HG02973 (cell line): ENCODE measurements around the gene PTPRD.
A peak's percentile ranks its signal among the peaks of the same experiment; 100 is the strongest.
"Not testable (repeated sequence)": the region's sequence is repeated elsewhere in the genome, so short reads cannot be mapped to it uniquely, and the experiment has no call there.

Experiments used
- ATAC-seq: cut with Tn5 transposase; IDR thresholded peaks from one replicate; pipeline ENCODE4 v1.9.1; 2021; ENCODE audit warnings: moderate library complexity; ENCODE audit not compliant: unreplicated experiment

PTPRD gene

DNA sequence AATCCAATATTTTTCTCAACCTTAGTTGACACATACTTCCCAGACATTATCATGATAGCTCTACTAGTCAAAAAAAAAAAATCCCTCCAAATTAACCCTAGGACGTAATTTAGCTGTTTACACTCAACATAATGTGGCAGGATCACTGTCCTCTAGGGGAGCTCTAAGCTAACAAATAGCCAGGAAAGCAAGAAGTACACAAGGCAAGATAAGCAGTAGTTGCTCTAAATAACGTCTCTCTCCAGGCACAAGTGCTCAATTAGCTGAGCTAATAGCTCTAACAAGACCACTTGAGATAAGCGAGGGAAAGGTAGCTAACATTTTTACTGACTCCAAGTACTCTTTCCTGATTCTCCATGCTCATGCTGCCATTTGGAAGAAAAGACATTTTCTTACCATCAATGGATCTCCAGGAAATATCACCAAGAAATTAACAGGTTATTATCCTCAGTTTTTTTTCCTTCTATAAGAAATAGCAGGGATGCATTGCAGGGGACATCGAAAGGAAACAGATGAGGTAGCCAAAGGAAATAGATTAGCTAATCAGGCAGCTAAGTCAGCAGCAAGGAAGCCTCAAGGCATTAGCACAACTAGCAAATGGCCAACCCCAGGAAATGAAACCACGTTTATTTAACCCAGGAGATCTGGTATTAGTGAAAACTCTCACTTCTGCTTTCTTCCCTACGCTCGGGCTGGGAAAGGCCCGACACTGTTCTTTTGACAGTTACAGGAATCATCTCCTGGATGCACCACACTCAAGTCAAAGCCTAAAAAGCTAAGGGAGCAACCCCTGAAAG is 614.1 kb downstream of the PTPRD start:
- peak; percentile 55 for ATAC-seq

DNA sequence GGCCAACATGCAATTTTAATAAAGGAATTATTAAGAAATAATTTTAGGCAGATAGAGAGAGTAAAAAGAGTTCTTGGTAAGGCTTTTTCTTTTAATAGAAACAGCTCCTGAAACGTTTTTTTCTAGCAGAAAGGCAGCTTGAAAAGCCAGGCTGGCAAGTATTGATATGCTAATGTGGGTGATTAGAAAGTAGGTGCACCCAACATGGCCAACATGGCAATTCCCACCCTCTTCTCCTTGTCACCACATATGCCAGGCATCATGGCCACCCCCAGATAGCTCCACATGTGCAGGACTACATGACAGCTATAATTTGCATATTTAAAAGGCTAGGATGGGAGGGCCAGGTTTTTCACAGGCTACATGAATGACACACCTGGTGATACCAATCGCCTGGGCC is 615.2 kb downstream of the PTPRD start:
- ATAC-seq, result no peak

DNA sequence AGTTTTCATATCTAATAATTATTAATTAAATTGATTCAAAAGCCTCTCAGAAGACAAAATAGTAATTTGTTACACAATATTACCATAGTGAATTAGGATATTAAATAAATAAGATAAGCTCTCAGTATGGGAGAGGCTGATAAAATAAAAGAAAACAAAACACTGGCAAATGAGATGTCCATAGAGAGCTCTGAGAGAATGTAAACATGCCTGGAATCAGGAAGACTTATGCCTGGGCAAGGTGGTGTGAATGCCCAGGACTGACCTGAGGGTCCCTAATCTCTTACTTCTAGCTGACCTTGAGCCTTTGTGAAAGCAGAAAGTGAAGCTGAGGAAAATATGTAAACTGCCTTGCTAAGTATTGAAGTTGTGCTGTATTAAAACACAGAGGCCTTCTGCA is 616.5 kb downstream of the PTPRD start:
- no peak for ATAC-seq

DNA sequence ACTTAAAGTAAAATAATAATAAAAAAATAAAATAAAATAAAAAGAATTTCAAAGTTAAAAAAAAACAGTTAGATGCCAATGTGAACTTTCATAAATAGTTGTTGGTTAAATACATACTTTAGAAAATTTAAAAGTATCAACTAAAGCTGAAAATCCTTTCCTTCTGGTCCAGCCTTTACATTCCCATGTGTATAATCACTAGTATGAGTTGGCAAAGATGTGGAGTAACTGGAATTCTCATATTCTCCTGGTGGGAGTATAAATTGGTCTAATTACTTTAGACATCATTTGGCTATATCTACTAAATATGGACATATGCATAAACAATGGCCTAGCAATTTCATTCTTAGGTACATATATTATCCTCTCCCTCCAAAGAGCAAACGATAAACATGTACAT is 619.9 kb downstream of the PTPRD start:
- no peak for ATAC-seq

DNA sequence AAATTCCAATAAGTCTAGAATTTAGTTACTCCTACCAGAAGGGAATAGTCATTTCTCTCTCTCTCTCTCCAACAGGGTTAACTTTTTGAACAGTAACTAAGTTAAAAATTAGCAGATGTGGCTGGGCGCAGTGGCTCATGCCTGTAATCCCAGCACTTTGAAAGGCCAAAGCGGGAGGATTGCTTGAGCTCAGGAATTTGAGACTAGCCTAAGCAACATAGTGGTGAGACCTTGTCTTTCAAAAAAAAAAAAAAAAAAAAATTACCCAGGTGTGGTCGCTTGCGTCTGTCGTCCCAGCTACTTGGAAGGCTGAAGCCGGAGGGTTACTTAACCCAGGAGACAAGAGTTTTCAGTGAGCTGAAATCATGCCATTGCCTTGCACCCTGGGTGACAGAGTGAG is 639.7 kb downstream of the PTPRD start:
- no peak for ATAC-seq

GRCh38 chr9:9970514-9970913 is 642.3 kb downstream of the PTPRD start:
- ATAC-seq, result no peak

DNA sequence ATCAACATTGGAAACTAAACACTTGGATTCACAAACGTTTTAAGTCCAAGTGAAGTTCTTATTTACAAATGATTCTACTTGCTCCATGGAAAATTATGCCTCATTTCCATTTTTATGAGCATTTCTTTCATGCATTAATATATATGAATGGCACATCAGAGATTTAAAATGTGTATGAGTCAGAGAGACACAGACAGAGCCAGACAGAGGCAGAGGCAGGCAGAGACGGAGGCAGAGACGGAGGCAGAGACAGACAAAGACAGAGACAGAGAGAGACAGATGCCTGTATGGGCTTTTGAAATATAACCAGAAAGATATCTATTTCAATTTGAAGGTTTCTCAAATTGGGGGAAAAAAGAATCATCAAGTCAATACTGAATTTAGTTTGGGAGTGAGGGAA is 649.0 kb downstream of the PTPRD start:
- no peak for ATAC-seq

GRCh38 chr9:9961934-9962333 is 650.9 kb downstream of the PTPRD start:
- ATAC-seq, result no peak

GRCh38 chr9:9961487-9961886 is 651.3 kb downstream of the PTPRD start:
- no peak for ATAC-seq

DNA sequence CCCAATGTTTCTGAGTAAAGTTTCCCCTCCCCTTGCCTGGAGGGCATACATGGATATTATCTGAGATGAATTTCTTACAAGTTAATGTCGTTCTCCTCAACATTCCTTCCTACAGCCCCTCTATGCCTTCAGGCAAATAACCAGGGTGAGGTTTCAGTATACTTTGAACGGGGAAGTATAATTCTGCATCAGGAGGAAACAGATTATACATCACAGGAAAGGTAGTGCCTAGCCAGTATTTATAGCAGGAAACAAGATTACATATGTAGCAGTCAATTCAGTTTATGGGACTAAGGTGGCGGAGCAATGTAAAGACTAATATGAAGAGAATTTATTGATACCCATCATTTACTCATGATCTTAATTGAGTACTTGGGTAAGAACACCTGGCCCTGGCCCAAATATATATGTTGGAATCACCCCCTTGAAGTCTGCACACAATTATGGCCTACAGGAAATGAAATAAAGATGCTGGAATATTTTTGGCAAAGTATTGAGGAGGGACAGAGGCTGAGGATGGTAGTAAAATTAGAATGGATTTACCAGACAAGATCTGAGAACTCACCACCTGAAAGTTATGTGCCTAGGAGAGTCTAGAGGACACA is 661.1 kb downstream of the PTPRD start:
- ATAC-seq, result no peak

DNA sequence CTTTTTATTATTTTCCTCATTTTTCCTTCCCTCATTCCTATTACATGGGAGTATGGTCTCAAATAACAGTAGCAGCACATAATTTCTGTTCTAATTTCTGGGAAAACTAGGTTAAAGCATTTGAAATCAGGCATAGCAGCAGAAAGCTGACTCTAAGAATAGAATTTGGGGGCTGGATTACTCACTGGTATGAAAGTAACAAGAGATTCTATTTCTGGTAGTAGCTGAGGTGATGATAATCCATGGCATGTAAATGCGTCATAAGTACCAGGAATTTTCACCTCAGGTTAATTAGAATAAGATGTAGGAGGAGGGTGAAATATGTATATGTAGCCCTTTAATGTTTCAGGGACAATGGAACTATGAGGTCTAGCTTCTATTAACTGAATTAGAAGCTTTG is 662.0 kb downstream of the PTPRD start:
- no peak for ATAC-seq

DNA sequence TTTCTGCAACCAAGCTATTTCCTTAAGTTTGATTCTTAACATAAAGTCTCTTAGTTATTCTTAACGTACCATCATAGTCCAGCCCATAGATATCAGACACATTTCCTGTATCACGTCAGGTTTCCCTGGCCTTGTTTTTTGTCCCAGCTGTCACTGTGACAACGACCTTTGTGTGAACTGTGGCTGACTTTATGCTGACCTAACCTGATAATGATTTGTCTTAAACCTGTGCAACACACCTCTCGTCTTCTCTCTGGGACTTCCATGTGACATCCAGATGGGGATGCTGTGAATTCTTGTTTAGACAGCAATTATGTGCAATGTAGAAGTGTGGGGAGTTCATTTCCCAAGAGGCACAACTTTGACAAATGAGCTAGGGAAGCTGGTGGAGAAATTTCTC is 662.8 kb downstream of the PTPRD start:
- no peak for ATAC-seq

GRCh38 chr9:9949368-9949767 is 663.4 kb downstream of the PTPRD start:
- no peak for ATAC-seq

DNA sequence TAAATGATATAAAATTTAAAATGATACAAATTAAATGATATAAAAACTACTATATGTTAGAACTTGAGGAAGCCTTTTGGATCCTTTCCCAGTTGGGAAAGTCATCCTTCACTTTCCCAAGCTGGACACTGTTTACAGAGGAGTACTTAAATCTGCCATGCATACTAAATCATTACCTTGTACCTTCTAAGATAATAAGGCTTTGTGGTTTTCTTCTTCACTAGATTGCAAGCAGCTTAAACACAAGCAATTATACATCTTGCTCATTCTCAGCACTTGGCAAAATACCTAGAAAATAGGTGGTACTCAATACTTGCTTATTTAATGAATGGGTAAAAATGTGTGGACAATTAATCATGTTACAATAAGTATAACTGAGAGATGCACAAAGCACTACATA is 666.8 kb downstream of the PTPRD start:
- ATAC-seq, result no peak

GRCh38 chr9:9942764-9943424 is 669.9 kb downstream of the PTPRD start:
- peak; percentile 83 for ATAC-seq

- ATAC-seq, result no peak
Measured at GRCh38 chr9:9938432-9938831, 674.4 kb downstream of the PTPRD start.

DNA sequence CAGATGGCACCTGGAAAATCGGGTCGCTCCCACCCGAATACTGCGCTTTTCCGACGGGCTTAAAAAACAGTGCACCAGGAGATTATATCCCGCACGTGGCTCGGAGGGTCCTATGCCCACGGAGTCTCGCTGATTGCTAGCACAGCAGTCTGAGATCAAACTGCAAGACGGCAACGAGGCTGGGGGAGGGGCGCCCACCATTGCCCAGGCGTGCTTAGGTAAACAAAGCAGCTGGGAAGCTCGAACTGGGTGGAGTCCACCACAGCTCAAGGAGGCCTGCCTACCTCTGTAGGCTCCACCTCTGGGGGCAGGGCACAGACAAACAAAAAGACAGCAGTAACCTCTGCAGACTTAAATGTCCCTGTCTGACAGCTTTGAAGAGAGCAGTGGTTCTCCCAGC is 681.3 kb downstream of the PTPRD start:
- not testable (repeated sequence) for ATAC-seq

- ATAC-seq, result peak; percentile 56
Measured at GRCh38 chr9:9924376-9924775, 688.4 kb downstream of the PTPRD start.

GRCh38 chr9:9921805-9922204 is 691.0 kb downstream of the PTPRD start:
- no peak for ATAC-seq

GRCh38 chr9:9920425-9921060 is 692.3 kb downstream of the PTPRD start:
- ATAC-seq, result no peak

- ATAC-seq, result no peak
Measured at GRCh38 chr9:9919174-9919775, 693.5 kb downstream of the PTPRD start.
